ENCODE measurements around the gene TOMM20L. TPM values are rescaled to one million over a fixed set of nuclear protein-coding genes. Genes with fewer than 3 reads are reported as not detected.
"Not testable (repeated sequence)": the region's sequence is repeated elsewhere in the genome, so short reads cannot be mapped to it uniquely, and the experiment has no call there.

Gene TOMM20L
- 0.28 TPM for polyA plus RNA-seq (2013)

- Histone ChIP-seq H3K4me3 (ENCODE audit: control insufficient read depth in 1 of 7, extremely low read depth in 1 of 7, insufficient read depth in 4 of 7, low read depth in 2 of 7, low read length in 6 of 7) (peak within 1 kb of the TSS; percentile 41 to 85 (median 67)), H3K9me3 (ENCODE audit: control extremely low read depth in 1 of 5, control insufficient read depth in 4 of 5, insufficient read depth in 2 of 5, low read depth in 1 of 5, low read length in 4 of 5) (no peaks in the 10 kb centered on the region), H3K36me3 (ENCODE audit: control insufficient read depth in 4 of 4, insufficient read depth in 4 of 4, low read length in 3 of 4) (no peaks in the 10 kb centered on the region), H3K27ac (ENCODE audit: insufficient read depth in 1 of 2, low read depth in 1 of 2, low read length in 2 of 2, poor library complexity in 1 of 2, severe bottlenecking in 2 of 2) (peak within 1 kb of the TSS in 1 of 2 experiments; percentile 49), H3K27me3 (replicated peaks in 2 of 5; ENCODE audit: control insufficient read depth in 4 of 5, insufficient read depth in 5 of 5, low read length in 4 of 5) (no peaks in the 10 kb centered on the region), H3K4me1 (ENCODE audit: control extremely low read depth in 1 of 4, control insufficient read depth in 4 of 4, insufficient read depth in 4 of 4, low read length in 3 of 4) (peaks cover 0 to 14% (median 11%) of the 10 kb centered on the region in 4 experiments)
- peak; percentile 64 to 83 (median 80) for DNase-seq
- POLR2A ChIA-PET = no interaction called here
- 6% methylated on average over 75 of the region's 86 CpGs for WGBS (ENCODE audit: insufficient coverage)
- CTCF ChIA-PET = interaction anchor here (0.8 to 3.6 kb wide), 9 partner anchors 14 to 287 kb away, joined by 3 to 19 read pairs (median 4); partner anchors contain the start of genes KIAA0586 and TIMM9
Measured at GRCh38 chr14:58395812-58396788, at the start of gene TOMM20L. Gene TOMM20L (plus strand): TSS chr14:58395930. CDS start chr14:58395958, 28 bp downstream.

- Histone ChIP-seq H3K27ac (ENCODE audit: insufficient read depth in 1 of 2, low read depth in 1 of 2, low read length in 2 of 2, poor library complexity in 1 of 2, severe bottlenecking in 2 of 2) (peak overlapping the region; percentile 41 to 79), H3K4me1 (ENCODE audit: control extremely low read depth in 1 of 4, control insufficient read depth in 4 of 4, insufficient read depth in 4 of 4, low read length in 3 of 4) (peaks cover 6 to 28% (median 12%) of the 10 kb centered on the region in 4 experiments), H3K36me3 (ENCODE audit: control insufficient read depth in 4 of 4, insufficient read depth in 4 of 4, low read length in 3 of 4) (peaks cover 16 to 47% (median 30%) of the 10 kb centered on the region in 4 experiments), H3K9me3 (ENCODE audit: control extremely low read depth in 1 of 5, control insufficient read depth in 4 of 5, insufficient read depth in 2 of 5, low read depth in 1 of 5, low read length in 4 of 5) (no peaks in the 10 kb centered on the region), H3K4me3 (ENCODE audit: control insufficient read depth in 1 of 7, extremely low read depth in 1 of 7, insufficient read depth in 4 of 7, low read depth in 2 of 7, low read length in 6 of 7) (peak overlapping the region in 6 of 7 experiments; percentile 16 to 69 (median 56)), H3K27me3 (replicated peaks in 2 of 5; ENCODE audit: control insufficient read depth in 4 of 5, insufficient read depth in 5 of 5, low read length in 4 of 5) (no peaks in the 10 kb centered on the region)
- ChIA-PET CTCF (interaction anchor here (2.2 kb wide), 1 partner anchor 8 kb away, joined by 6 read pairs; no protein-coding TSS in a partner anchor), POLR2A (no interaction called here)
- WGBS (ENCODE audit: insufficient coverage) = 50% methylated on average over 2 of the region's 4 CpGs
- DNase-seq = peak; percentile 27 to 46 (median 37)
Measured at GRCh38 chr14:58353516-58354299, 42.0 kb upstream of the TOMM20L start.

GRCh38 chr14:58354808-58355207, 40.9 kb upstream of the TOMM20L start:
- Histone ChIP-seq H3K9me3 (ENCODE audit: control extremely low read depth in 1 of 5, control insufficient read depth in 4 of 5, insufficient read depth in 2 of 5, low read depth in 1 of 5, low read length in 4 of 5) (no peaks in the 10 kb centered on the region), H3K27ac (ENCODE audit: insufficient read depth in 1 of 2, low read depth in 1 of 2, low read length in 2 of 2, poor library complexity in 1 of 2, severe bottlenecking in 2 of 2) (peak overlapping the region in 1 of 2 experiments; percentile 79), H3K27me3 (replicated peaks in 2 of 5; ENCODE audit: control insufficient read depth in 4 of 5, insufficient read depth in 5 of 5, low read length in 4 of 5) (no peaks in the 10 kb centered on the region), H3K4me3 (ENCODE audit: control insufficient read depth in 1 of 7, extremely low read depth in 1 of 7, insufficient read depth in 4 of 7, low read depth in 2 of 7, low read length in 6 of 7) (peak overlapping the region in 1 of 7 experiments; percentile 4), H3K4me1 (ENCODE audit: control extremely low read depth in 1 of 4, control insufficient read depth in 4 of 4, insufficient read depth in 4 of 4, low read length in 3 of 4) (peaks cover 6 to 28% (median 12%) of the 10 kb centered on the region in 4 experiments), H3K36me3 (ENCODE audit: control insufficient read depth in 4 of 4, insufficient read depth in 4 of 4, low read length in 3 of 4) (peaks cover 11 to 54% (median 29%) of the 10 kb centered on the region in 4 experiments)
- 16% methylated on average over 2 of the region's 2 CpGs for WGBS (ENCODE audit: insufficient coverage)
- CTCF ChIA-PET = no interaction called here
- POLR2A ChIA-PET = no interaction called here
- peak in 2 of 3 donors; percentile 20 to 23 for DNase-seq

GRCh38 chr14:58356268-58356667, 39.5 kb upstream of the TOMM20L start:
- no CpG with 5 or more reads among the region's 1 CpG for WGBS (ENCODE audit: insufficient coverage)
- DNase-seq = no peak
- H3K9me3 ChIP-seq (ENCODE audit: control extremely low read depth in 1 of 5, control insufficient read depth in 4 of 5, insufficient read depth in 2 of 5, low read depth in 1 of 5, low read length in 4 of 5) = no peaks in the 10 kb centered on the region
- no peak overlapping the region for H3K4me3 ChIP-seq (ENCODE audit: control insufficient read depth in 1 of 7, extremely low read depth in 1 of 7, insufficient read depth in 4 of 7, low read depth in 2 of 7, low read length in 6 of 7)
- POLR2A ChIA-PET = interaction anchor here (0.5 kb wide), 1 partner anchor 24 kb away, joined by 5 read pairs; no protein-coding TSS in a partner anchor
- H3K4me1 ChIP-seq (ENCODE audit: control extremely low read depth in 1 of 4, control insufficient read depth in 4 of 4, insufficient read depth in 4 of 4, low read length in 3 of 4) = peaks cover 6 to 28% (median 12%) of the 10 kb centered on the region in 4 experiments
- CTCF ChIA-PET = no interaction called here
- no peak overlapping the region for H3K27ac ChIP-seq (ENCODE audit: insufficient read depth in 1 of 2, low read depth in 1 of 2, low read length in 2 of 2, poor library complexity in 1 of 2, severe bottlenecking in 2 of 2)
- H3K27me3 ChIP-seq (replicated peaks in 2 of 5; ENCODE audit: control insufficient read depth in 4 of 5, insufficient read depth in 5 of 5, low read length in 4 of 5) = no peaks in the 10 kb centered on the region
- peaks cover 7 to 54% (median 36%) of the 10 kb centered on the region in 4 experiments for H3K36me3 ChIP-seq (ENCODE audit: control insufficient read depth in 4 of 4, insufficient read depth in 4 of 4, low read length in 3 of 4)

DNA sequence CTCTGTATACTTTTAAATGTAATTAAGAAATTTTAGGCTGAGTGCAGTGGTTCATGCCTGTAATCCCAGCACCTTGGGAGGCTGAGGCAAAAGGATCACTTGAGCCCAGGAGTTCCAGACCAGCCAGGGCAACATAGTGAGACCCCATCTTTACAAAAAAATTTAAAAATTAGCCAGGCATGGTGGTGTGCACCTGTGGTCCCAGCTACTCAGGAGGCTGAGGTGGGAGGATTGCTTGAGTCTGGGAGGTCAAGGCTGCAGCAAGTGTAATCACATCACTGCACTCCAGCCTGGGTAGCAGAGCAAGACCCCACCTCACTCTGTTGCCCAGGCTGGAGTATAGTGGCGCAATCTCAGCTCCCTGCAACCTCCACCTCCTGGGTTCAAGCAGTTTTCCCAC, 33.5 kb upstream of the TOMM20L start:
- DNase-seq; H3K27ac ChIP-seq (ENCODE audit: insufficient read depth in 1 of 2, low read depth in 1 of 2, low read length in 2 of 2, poor library complexity in 1 of 2, severe bottlenecking in 2 of 2); H3K9me3 ChIP-seq (ENCODE audit: control extremely low read depth in 1 of 5, control insufficient read depth in 4 of 5, insufficient read depth in 2 of 5, low read depth in 1 of 5, low read length in 4 of 5); H3K4me3 ChIP-seq (ENCODE audit: control insufficient read depth in 1 of 7, extremely low read depth in 1 of 7, insufficient read depth in 4 of 7, low read depth in 2 of 7, low read length in 6 of 7); H3K27me3 ChIP-seq (replicated peaks in 2 of 5; ENCODE audit: control insufficient read depth in 4 of 5, insufficient read depth in 5 of 5, low read length in 4 of 5); POLR2A ChIA-PET; H3K4me1 ChIP-seq (ENCODE audit: control extremely low read depth in 1 of 4, control insufficient read depth in 4 of 4, insufficient read depth in 4 of 4, low read length in 3 of 4): not testable (repeated sequence)
- CTCF ChIA-PET = interaction anchor here (0.8 to 1.8 kb wide), 5 partner anchors 10 to 256 kb away, joined by 3 to 6 read pairs (median 4); partner anchors contain the start of gene ARID4A
- H3K36me3 ChIP-seq (ENCODE audit: control insufficient read depth in 4 of 4, insufficient read depth in 4 of 4, low read length in 3 of 4) = peaks cover 17 to 66% (median 40%) of the 10 kb centered on the region in 4 experiments
- WGBS (ENCODE audit: insufficient coverage) = 100% methylated on average over 1 of the region's 1 CpG

DNA sequence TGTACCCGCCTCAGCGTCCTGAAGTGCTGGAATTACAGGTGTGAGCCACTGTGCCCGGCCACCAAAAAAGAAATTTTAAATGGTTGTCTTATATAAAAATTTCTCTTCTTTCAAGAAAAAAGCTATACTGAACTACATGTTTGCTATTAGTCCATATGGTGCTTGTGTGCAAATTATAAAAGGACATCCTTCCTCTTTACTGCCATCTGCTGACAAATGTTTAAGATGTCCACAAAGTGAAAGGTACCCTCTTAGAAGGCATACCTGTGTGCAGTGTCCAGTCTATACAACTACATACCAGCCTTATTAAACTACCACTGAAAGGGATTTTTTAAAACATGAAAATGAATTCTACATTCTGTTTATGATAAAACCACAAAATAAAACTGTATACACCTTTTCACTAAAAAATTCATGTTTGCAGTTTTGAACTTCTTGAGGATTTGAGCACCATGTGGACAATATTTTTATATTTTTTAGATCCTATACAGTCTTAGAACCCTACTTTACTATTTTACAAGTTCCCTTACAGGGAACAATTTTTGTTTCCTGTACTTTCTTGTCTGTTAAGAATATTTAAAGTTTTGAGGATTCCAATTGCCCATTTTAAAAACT, 32.8 kb upstream of the TOMM20L start:
- no peaks in the 10 kb centered on the region for H3K27me3 ChIP-seq (replicated peaks in 2 of 5; ENCODE audit: control insufficient read depth in 4 of 5, insufficient read depth in 5 of 5, low read length in 4 of 5)
- no CpG with 5 or more reads among the region's 3 CpGs for WGBS (ENCODE audit: insufficient coverage)
- H3K9me3 ChIP-seq (ENCODE audit: control extremely low read depth in 1 of 5, control insufficient read depth in 4 of 5, insufficient read depth in 2 of 5, low read depth in 1 of 5, low read length in 4 of 5) = no peaks in the 10 kb centered on the region
- H3K4me3 ChIP-seq (ENCODE audit: control insufficient read depth in 1 of 7, extremely low read depth in 1 of 7, insufficient read depth in 4 of 7, low read depth in 2 of 7, low read length in 6 of 7) = no peak overlapping the region
- POLR2A ChIA-PET = no interaction called here
- H3K27ac ChIP-seq (ENCODE audit: insufficient read depth in 1 of 2, low read depth in 1 of 2, low read length in 2 of 2, poor library complexity in 1 of 2, severe bottlenecking in 2 of 2) = no peak overlapping the region
- peaks cover 23 to 71% (median 44%) of the 10 kb centered on the region in 4 experiments for H3K36me3 ChIP-seq (ENCODE audit: control insufficient read depth in 4 of 4, insufficient read depth in 4 of 4, low read length in 3 of 4)
- peak; percentile 39 to 73 (median 70) for DNase-seq
- CTCF ChIA-PET = interaction anchor here (0.8 to 2.6 kb wide), 6 partner anchors 10 to 257 kb away, joined by 3 to 8 read pairs (median 5); partner anchors contain the start of gene ARID4A
- no peaks in the 10 kb centered on the region for H3K4me1 ChIP-seq (ENCODE audit: control extremely low read depth in 1 of 4, control insufficient read depth in 4 of 4, insufficient read depth in 4 of 4, low read length in 3 of 4)

All from common myeloid progenitor, CD34-positive (primary cell).